HepG2 (cell line): ENCODE data around the gene ZSWIM8. TPM values are rescaled to one million over a fixed set of nuclear protein-coding genes. Genes with fewer than 3 reads are reported as not detected.

Source experiments
- KDM6A ChIP-seq: IDR thresholded peaks from 2 replicates; pipeline ENCODE4 v1.6.1; 2016; ENCODE audit warnings: low read depth
- KMT2A ChIP-seq: sonication (generic); formaldehyde crosslinking; IDR thresholded peaks from 2 replicates; pipeline ENCODE4 v1.4.0; 2020; ENCODE audit warnings: missing genetic modification reagents
- PAWR ChIP-seq: sonication (generic); formaldehyde crosslinking; IDR thresholded peaks from 2 replicates; pipeline ENCODE4 v1.4.0; 2020; ENCODE audit warnings: missing genetic modification reagents, mild to moderate bottlenecking, borderline replicate concordance
- PRDM10 ChIP-seq: sonication (generic); formaldehyde crosslinking; IDR thresholded peaks from 2 replicates; pipeline ENCODE4 v1.4.0; 2020; ENCODE audit warnings: low read depth, missing genetic modification reagents
- SRSF4 ChIP-seq: fragments of 200-400 bp; formaldehyde crosslinking; IDR thresholded peaks from one replicate; pipeline ENCODE4 v1.6.1; 2018; ENCODE audit warnings: mild to moderate bottlenecking, low read depth, low read length, moderate library complexity; ENCODE audit not compliant: poor library complexity, severe bottlenecking
- TCF7L2 ChIP-seq: IDR thresholded peaks from 2 replicates; pipeline ENCODE4 v1.6.1; 2011; ENCODE audit warnings: mild to moderate bottlenecking, low read depth, low read length, moderate library complexity
- YY1 ChIP-seq: IDR thresholded peaks from 2 replicates; pipeline ENCODE4 v1.6.1; 2011; ENCODE audit warnings: low read length, low read depth, moderate library complexity, mild to moderate bottlenecking; ENCODE audit not compliant: insufficient read depth, insufficient replicate concordance
- ZBTB34 ChIP-seq: sonication (generic); formaldehyde crosslinking; IDR thresholded peaks from 2 replicates; pipeline ENCODE4 v1.8.0; 2022; ENCODE audit warnings: mild to moderate bottlenecking, missing genetic modification reagents
- ZFAT ChIP-seq: sonication (generic); formaldehyde crosslinking; conservative IDR thresholded peaks from 2 replicates; pipeline ENCODE4 v1.8.1; 2023; ENCODE audit warnings: missing genetic modification reagents, inconsistent platforms
- ZNF446 ChIP-seq: sonication (generic); formaldehyde crosslinking; IDR thresholded peaks from 2 replicates; pipeline ENCODE4 v1.5.0; 2020; ENCODE audit warnings: mild to moderate bottlenecking, missing genetic modification reagents
- ZSCAN20 ChIP-seq: sonication (generic); formaldehyde crosslinking; IDR thresholded peaks from 2 replicates; pipeline ENCODE4 v1.4.0; 2020; ENCODE audit warnings: missing genetic modification reagents, mild to moderate bottlenecking, borderline replicate concordance
- polyA plus RNA-seq, 8 experiments: library from polyadenylated mRNA; depleted of rRNA in 3 of 8; stranded (reverse) in 7 of 8; unstranded in 1 of 8; fragments of >200 nt; fragmentation: Illumina TruSeq in 4 of 8; extraction: Trizol in 4 of 8; gene quantifications; 2 replicates each; pipeline versions ENCODE4 v1.2.1 to v1.2.3, GENCODE V29; 2011 to 2016; ENCODE audit warnings: low read depth in 4 of 8, missing spikeins in 1 of 8, mixed read lengths in 1 of 8; ENCODE audit not compliant: insufficient read depth in 1 of 8
- total RNA-seq, 5 experiments: library from RNA; depleted of rRNA; stranded (reverse); fragments of >200 nt; fragmentation: Illumina TruSeq; extraction: Trizol; gene quantifications; 2 replicates each; pipeline ENCODE4 v1.2.3, GENCODE V29; 2016; ENCODE audit warnings: low read depth in 1 of 5
- TF ChIP-seq, protein P1 (sequence below), 2 experiments: sonication (generic) in 1 of 2; formaldehyde crosslinking in 1 of 2; IDR thresholded peaks; 2 replicates each; pipeline versions ENCODE4 v1.6.1 to v1.9.0; 2014 to 2022; ENCODE audit warnings: antibody characterized with exemption in 1 of 2, borderline replicate concordance in 1 of 2, inconsistent platforms in 1 of 2, low read depth in 1 of 2, missing genetic modification reagents in 1 of 2
- TF ChIP-seq, protein P2 (sequence below): sonication (generic); formaldehyde crosslinking; IDR thresholded peaks from 2 replicates; pipeline ENCODE4 v1.9.0; 2022; ENCODE audit warnings: missing genetic modification reagents, mild to moderate bottlenecking, borderline replicate concordance

ZSWIM8 gene
- total and polyA plus RNA-seq, 2 of the 13 experiments (the other 11 are each of a cell fraction or from before 2014, with no cell fraction given) = 39.9 to 98.2 TPM

GRCh38 chr10:73781879-73782748 is 3.3 kb upstream of the ZSWIM8 start, which contains the start of gene CHCHD1 (continued):
- TF ChIP-seq ZFAT = no peak
- TF ChIP-seq, protein P1, sequence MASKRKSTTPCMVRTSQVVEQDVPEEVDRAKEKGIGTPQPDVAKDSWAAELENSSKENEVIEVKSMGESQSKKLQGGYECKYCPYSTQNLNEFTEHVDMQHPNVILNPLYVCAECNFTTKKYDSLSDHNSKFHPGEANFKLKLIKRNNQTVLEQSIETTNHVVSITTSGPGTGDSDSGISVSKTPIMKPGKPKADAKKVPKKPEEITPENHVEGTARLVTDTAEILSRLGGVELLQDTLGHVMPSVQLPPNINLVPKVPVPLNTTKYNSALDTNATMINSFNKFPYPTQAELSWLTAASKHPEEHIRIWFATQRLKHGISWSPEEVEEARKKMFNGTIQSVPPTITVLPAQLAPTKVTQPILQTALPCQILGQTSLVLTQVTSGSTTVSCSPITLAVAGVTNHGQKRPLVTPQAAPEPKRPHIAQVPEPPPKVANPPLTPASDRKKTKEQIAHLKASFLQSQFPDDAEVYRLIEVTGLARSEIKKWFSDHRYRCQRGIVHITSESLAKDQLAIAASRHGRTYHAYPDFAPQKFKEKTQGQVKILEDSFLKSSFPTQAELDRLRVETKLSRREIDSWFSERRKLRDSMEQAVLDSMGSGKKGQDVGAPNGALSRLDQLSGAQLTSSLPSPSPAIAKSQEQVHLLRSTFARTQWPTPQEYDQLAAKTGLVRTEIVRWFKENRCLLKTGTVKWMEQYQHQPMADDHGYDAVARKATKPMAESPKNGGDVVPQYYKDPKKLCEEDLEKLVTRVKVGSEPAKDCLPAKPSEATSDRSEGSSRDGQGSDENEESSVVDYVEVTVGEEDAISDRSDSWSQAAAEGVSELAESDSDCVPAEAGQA (IDR thresholded peaks at IDR 0.05; ENCODE audit: low read depth) = no peak
- TF ChIP-seq, protein P1 (CRISPR knock-in tag; IDR thresholded peaks at IDR 0.05; ENCODE audit: borderline replicate concordance) = no peak
- TF ChIP-seq, protein P2, sequence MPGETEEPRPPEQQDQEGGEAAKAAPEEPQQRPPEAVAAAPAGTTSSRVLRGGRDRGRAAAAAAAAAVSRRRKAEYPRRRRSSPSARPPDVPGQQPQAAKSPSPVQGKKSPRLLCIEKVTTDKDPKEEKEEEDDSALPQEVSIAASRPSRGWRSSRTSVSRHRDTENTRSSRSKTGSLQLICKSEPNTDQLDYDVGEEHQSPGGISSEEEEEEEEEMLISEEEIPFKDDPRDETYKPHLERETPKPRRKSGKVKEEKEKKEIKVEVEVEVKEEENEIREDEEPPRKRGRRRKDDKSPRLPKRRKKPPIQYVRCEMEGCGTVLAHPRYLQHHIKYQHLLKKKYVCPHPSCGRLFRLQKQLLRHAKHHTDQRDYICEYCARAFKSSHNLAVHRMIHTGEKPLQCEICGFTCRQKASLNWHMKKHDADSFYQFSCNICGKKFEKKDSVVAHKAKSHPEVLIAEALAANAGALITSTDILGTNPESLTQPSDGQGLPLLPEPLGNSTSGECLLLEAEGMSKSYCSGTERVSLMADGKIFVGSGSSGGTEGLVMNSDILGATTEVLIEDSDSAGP = peak; percentile 84; the same call in 1 of the 2 replicates
- TF ChIP-seq TCF7L2 = no peak
- peak; percentile 94 for TF ChIP-seq YY1
- TF ChIP-seq KDM6A (CRISPR knock-in tag) = no peak
- no peak; the same call in 1 of the 2 replicates for TF ChIP-seq ZBTB34 (CRISPR knock-in tag)
- no peak for TF ChIP-seq SRSF4
- no peak for TF ChIP-seq PAWR
- TF ChIP-seq PRDM10 (CRISPR knock-in tag) = peak; percentile 95
- peak; percentile 98 for TF ChIP-seq KMT2A (CRISPR knock-in tag)
- TF ChIP-seq ZSCAN20 (CRISPR knock-in tag) = no peak
- TF ChIP-seq ZNF446 (CRISPR knock-in tag) = 0 out of 2 replicates have a peak, but pooled peaks have one; percentile 21
